CD8-positive, alpha-beta memory T cell (primary cell): ENCODE results near the gene RAB11FIP4. TPM values are rescaled to one million over a fixed set of nuclear protein-coding genes. Genes with fewer than 3 reads are reported as not detected.

Source experiments
- CTCF ChIA-PET: fragments of 350-600 bp; sonication (Branson Sonifier 250); formaldehyde crosslinking; loops from one replicate; lab custom pipeline; 2021; ENCODE audit warnings: antibody characterized with exemption; lab: Charles Lee
- POLR2A ChIA-PET: fragments of 350-600 bp; sonication (Branson Sonifier 250); formaldehyde crosslinking; loops from one replicate; lab custom pipeline; 2021; ENCODE audit warnings: antibody characterized with exemption; lab: Charles Lee
- DNase-seq, 5 donors: peaks; one replicate each; pipeline versions ENCODE4 v3.0.0 to v3.0.0-alpha.2; 2020 to 2022; ENCODE audit warnings: mixed read lengths in 1 of 5
- H3K27ac ChIP-seq: one replicate; pipeline ENCODE4 v1.7.0; 2013; ENCODE audit warnings: low read depth, mild to moderate bottlenecking, low read length, moderate library complexity
- H3K27me3 ChIP-seq: 2 replicates; pipeline ENCODE4 v1.7.0; 2013; ENCODE audit warnings: low read length, mild to moderate bottlenecking; ENCODE audit not compliant: insufficient read depth, poor library complexity, severe bottlenecking
- H3K36me3 ChIP-seq: 2 replicates; pipeline ENCODE4 v1.7.0; 2013; ENCODE audit warnings: mild to moderate bottlenecking, low read length, moderate library complexity; ENCODE audit not compliant: insufficient read depth
- H3K4me1 ChIP-seq: 2 replicates; pipeline ENCODE4 v1.7.0; 2013; ENCODE audit warnings: mild to moderate bottlenecking, low read length, moderate library complexity; ENCODE audit not compliant: insufficient read depth
- H3K4me3 ChIP-seq: 2 replicates; pipeline ENCODE4 v1.7.0; 2013; ENCODE audit warnings: mild to moderate bottlenecking, low read length
- H3K9me3 ChIP-seq: 2 replicates; pipeline ENCODE4 v1.7.0; 2013; ENCODE audit warnings: mild to moderate bottlenecking, low read length
- H3K27ac Mint-ChIP-seq, 8 donors: one replicate each; pipeline ENCODE4 v1.8.0; 2020 to 2021; ENCODE audit warnings: mixed read lengths in 8 of 8, mild to moderate bottlenecking in 6 of 8, inconsistent platforms in 3 of 8, moderate library complexity in 3 of 8
- H3K27me3 Mint-ChIP-seq, 2 donors: one replicate each; pipeline ENCODE4 v1.8.0; 2020 to 2021; ENCODE audit warnings: mixed read lengths in 2 of 2, mild to moderate bottlenecking in 1 of 2, moderate library complexity in 1 of 2
- H3K36me3 Mint-ChIP-seq, 3 donors: one replicate each; pipeline ENCODE4 v1.8.0; 2020 to 2021; ENCODE audit warnings: mixed read lengths in 3 of 3, inconsistent platforms in 1 of 3, mild to moderate bottlenecking in 1 of 3
- H3K4me1 Mint-ChIP-seq, 3 donors: one replicate each; pipeline ENCODE4 v1.8.0; 2020 to 2021; ENCODE audit warnings: mixed read lengths in 3 of 3, inconsistent platforms in 1 of 3, mild to moderate bottlenecking in 1 of 3
- H3K4me3 Mint-ChIP-seq, 7 donors: one replicate each; pipeline ENCODE4 v1.8.0; 2020 to 2021; ENCODE audit warnings: mixed read lengths in 7 of 7, mild to moderate bottlenecking in 6 of 7, moderate library complexity in 4 of 7, inconsistent platforms in 2 of 7
- H3K9me3 Mint-ChIP-seq, 5 donors: one replicate each; pipeline ENCODE4 v1.8.0; 2020 to 2022; ENCODE audit warnings: mixed read lengths in 5 of 5, mild to moderate bottlenecking in 3 of 5, moderate library complexity in 2 of 5, inconsistent platforms in 1 of 5
- polyA plus RNA-seq: library from polyadenylated mRNA; unstranded; fragments of 300-500 nt; fragmentation: Illumina TruSeq; gene quantifications from one replicate; pipeline ENCODE4 v1.2.3, GENCODE V29; 2021
- total RNA-seq, 2 experiments: library from RNA; stranded (reverse); gene quantifications; one replicate each; pipeline ENCODE4 v1.2.3, GENCODE V29; 2021

Gene RAB11FIP4
- total and polyA plus RNA-seq, 3 experiments from 2014 or later: 15.1 to 26.8 (median 17.4) TPM

DNA sequence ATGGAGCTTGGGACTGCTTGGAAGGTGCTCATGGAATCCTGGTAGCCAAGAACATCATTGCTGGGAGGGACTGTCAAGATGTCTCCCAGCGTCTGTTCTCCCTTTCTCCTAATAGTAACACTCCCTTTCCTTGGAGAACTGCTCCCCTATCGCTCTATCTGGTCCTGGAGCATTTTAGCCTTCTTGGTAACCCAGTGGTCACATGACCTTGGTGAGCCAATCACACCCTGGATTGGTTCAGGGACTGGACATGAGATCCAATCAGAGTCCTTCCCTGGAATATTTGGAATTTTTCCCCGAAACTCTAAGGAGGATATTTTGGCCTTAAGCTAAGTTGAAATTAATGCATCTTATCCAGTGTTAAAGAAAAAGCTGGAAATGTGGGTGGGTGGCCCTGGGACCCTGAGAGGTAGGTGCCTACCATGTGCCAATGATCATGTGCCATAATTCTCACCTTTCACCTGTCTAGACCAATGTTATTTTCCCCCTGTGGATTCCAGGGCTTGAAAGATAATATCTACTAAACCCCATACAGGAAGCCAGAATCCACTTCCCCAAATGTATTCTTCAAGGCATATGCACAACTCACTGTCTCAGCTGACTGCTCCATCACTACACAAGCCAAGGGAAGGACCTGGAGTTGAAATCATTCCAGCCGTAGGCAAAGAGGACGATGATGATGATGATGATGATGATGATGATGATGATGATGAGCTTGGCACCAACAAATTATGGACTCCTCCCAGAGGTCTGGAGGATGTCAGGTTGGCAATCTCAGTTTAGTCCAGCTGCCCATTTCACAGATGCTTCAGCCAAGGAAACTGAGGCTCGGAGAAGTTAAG lies 193.2 kb downstream of the RAB11FIP4 start:
- peaks cover 0 to 7% (median 0%) of the 10 kb centered on the region in 3 donors for H3K4me1 Mint-ChIP-seq
- Histone ChIP-seq H3K9me3 (no peaks in the 10 kb centered on the region), H3K4me1 (no peaks in the 10 kb centered on the region), H3K27me3 (no peaks in the 10 kb centered on the region), H3K36me3 (no peaks in the 10 kb centered on the region), H3K27ac (no peak overlapping the region), H3K4me3 (no peak overlapping the region)
- no peaks in the 10 kb centered on the region for H3K36me3 Mint-ChIP-seq
- POLR2A ChIA-PET: no interaction called here
- DNase-seq: no peak
- H3K27me3 Mint-ChIP-seq: peaks cover 2 to 6% of the 10 kb centered on the region in 2 donors
- H3K9me3 Mint-ChIP-seq: no peaks in the 10 kb centered on the region
- H3K27ac Mint-ChIP-seq: no peak overlapping the region
- H3K4me3 Mint-ChIP-seq: no peak overlapping the region
- CTCF ChIA-PET: no interaction called here

DNA sequence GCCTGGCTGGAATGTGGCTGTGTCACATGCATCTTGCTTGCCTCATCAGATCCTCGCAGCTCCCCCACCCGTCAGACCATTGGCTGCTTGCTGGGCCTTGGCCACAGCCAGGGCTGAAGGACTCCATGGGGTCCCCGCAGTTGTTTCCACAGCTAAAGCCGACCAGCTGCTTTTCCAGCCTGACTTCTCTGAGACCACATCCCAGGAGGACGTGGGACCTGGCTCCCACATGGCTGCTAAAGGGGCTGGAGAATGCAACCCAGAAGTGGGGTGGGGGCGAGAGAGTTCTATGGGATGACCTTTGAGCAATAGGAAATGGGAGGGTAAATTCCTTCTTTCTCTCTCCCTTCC lies 193.8 kb downstream of the RAB11FIP4 start:
- Histone ChIP-seq H3K9me3 (no peaks in the 10 kb centered on the region), H3K4me1 (no peaks in the 10 kb centered on the region), H3K27ac (no peak overlapping the region), H3K36me3 (no peaks in the 10 kb centered on the region), H3K27me3 (no peaks in the 10 kb centered on the region), H3K4me3 (no peak overlapping the region)
- DNase-seq: no peak
- peaks cover 2 to 6% of the 10 kb centered on the region in 2 donors for H3K27me3 Mint-ChIP-seq
- H3K4me1 Mint-ChIP-seq: peaks cover 0 to 7% (median 0%) of the 10 kb centered on the region in 3 donors
- no peak overlapping the region for H3K4me3 Mint-ChIP-seq
- ChIA-PET CTCF (no interaction called here), POLR2A (no interaction called here)
- no peaks in the 10 kb centered on the region for H3K9me3 Mint-ChIP-seq
- no peaks in the 10 kb centered on the region for H3K36me3 Mint-ChIP-seq
- H3K27ac Mint-ChIP-seq: no peak overlapping the region

DNA sequence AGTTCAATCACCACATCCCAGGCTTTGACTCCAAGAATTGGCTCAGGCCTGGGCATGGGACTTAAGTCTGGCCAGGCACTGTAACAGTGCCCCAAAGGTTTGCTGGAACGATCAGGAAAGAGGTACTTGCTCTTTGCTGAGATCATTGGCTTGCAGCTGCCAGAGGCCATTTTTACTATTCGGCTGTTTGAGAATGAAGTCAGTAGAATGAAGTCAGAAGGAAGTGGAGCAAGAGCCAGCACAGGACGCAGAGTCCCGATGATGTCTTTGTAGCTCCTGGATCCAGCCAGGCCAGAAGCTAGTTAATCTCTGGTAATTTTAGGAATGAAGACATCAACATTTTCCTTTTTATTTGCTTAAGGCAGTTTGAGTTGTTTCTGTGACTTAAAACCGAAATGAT lies 195.5 kb downstream of the RAB11FIP4 start:
- H3K4me3 ChIP-seq: no peak overlapping the region
- H3K27ac Mint-ChIP-seq: peak overlapping the region in 1 of 8 donors; percentile 22
- peaks cover 2% of the 10 kb centered on the region in 2 donors for H3K27me3 Mint-ChIP-seq
- ChIA-PET CTCF (no interaction called here), POLR2A (no interaction called here)
- H3K4me1 ChIP-seq: no peaks in the 10 kb centered on the region
- H3K4me1 Mint-ChIP-seq: peaks cover 0 to 7% (median 0%) of the 10 kb centered on the region in 3 donors
- H3K27ac ChIP-seq: no peak overlapping the region
- DNase-seq: no peak
- H3K27me3 ChIP-seq: no peaks in the 10 kb centered on the region
- H3K36me3 ChIP-seq: no peaks in the 10 kb centered on the region
- H3K9me3 Mint-ChIP-seq: no peaks in the 10 kb centered on the region
- H3K4me3 Mint-ChIP-seq: no peak overlapping the region
- H3K36me3 Mint-ChIP-seq: no peaks in the 10 kb centered on the region
- no peaks in the 10 kb centered on the region for H3K9me3 ChIP-seq

DNA sequence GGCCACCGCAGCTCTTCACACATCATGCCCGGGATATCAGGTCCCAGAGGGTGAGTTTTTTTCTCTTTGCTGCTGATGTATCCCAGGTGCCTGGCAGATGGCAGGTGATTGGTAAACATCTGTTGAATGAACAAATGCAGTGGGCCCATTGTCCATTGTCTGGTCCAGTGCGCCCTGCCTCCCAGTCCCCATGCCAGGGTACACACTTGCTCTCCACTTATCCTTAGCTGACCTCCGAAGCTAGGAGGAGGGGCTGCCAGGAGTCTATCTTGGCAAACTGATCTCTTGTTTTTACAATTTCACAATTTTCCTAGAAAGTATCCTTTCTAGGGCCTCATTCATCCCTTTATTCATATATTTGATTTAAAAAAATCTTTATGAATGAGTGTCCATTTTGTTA lies 196.0 kb downstream of the RAB11FIP4 start:
- no peaks in the 10 kb centered on the region for H3K9me3 ChIP-seq
- Mint-ChIP-seq H3K9me3 (no peaks in the 10 kb centered on the region), H3K27me3 (peaks cover 2% of the 10 kb centered on the region in 2 donors), H3K27ac (no peak overlapping the region), H3K36me3 (no peaks in the 10 kb centered on the region), H3K4me3 (no peak overlapping the region), H3K4me1 (peaks cover 0 to 2% (median 0%) of the 10 kb centered on the region in 3 donors)
- CTCF ChIA-PET: no interaction called here
- no peaks in the 10 kb centered on the region for H3K4me1 ChIP-seq
- H3K27me3 ChIP-seq: no peaks in the 10 kb centered on the region
- H3K36me3 ChIP-seq: no peaks in the 10 kb centered on the region
- DNase-seq: no peak
- POLR2A ChIA-PET: no interaction called here
- H3K27ac ChIP-seq: no peak overlapping the region
- no peak overlapping the region for H3K4me3 ChIP-seq

Other genes starting within 250 kb of the RAB11FIP4 start
- under 1 TPM; 0.13 to 0.18 TPM for gene OMG, start 94.4 kb upstream of the RAB11FIP4 start, total RNA-seq
- not detected for gene OMG, start 94.4 kb upstream of the RAB11FIP4 start, polyA plus RNA-seq
- 10 to 100 TPM; 29.8 to 32.7 TPM for gene EVI2B, start 77.6 kb upstream of the RAB11FIP4 start, total RNA-seq
- 97.4 TPM for gene EVI2B, start 77.6 kb upstream of the RAB11FIP4 start, polyA plus RNA-seq
- 10 to 100 TPM; 40.3 to 41.5 TPM for gene EVI2A, start 70.1 kb upstream of the RAB11FIP4 start, total RNA-seq
- 50.4 TPM for gene EVI2A, start 70.1 kb upstream of the RAB11FIP4 start, polyA plus RNA-seq